Inferior parietal cortex (tissue), 1 donor: ENCODE data around the gene MEF2D.

ENCODE experiments used
- DNase-seq: peaks from one replicate; pipeline ENCODE4 v3.0.0-alpha.2; 2016; ENCODE audit errors: extremely low spot score

MEF2D gene

DNA sequence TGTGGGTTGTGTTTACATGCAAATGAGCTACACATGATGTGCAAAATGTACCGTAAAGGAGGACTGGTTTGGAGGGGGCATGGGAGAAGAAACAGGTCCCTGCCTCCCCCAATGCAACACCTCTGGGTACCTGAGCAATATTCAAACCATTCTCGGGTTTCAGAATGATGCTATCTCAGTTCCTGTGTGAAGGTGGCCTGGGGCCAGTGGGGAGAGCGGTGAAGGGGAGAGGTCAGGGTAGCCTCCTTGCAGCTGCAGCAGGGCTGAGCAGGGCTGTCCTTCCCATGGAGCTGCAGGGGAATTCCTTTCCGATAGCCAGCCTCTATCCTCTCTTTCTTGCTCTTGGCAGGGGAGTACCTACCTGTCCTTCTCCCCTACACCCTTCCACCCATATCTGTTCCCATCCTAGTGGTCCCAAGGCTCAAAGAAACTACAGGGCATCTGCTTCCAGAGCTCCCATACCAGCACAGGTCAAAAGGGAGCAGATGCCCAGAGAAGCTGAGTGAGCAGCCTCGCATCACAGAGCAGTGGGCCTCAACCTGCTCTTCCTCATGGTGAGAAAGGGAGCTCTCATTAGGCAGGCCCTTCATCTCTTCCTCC is 11.9 kb downstream of the MEF2D start:
- no peak for DNase-seq

DNA sequence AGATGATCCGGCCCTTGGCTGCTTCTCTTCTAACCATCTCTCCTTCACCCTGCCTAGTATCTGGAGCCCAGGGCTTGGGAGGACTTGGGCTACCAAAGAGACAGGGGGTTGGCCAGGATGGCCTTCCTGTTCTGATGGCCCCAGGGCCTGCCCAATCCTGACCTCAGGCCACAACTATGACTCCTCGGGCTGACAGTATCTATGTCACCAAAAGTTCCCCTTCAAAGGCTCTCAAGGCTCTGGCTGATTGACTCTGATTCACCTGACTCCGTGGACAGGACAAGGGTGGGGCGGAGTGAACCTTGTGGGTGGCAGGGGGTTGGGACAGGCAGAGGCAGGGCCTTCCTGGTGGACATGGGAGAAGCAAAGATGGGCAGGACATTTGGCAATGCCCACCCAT is 12.7 kb downstream of the MEF2D start:
- DNase-seq: no peak

- no peak for DNase-seq
Measured at GRCh38 chr1:156486421-156487344, 13.9 kb downstream of the MEF2D start.

GRCh38 chr1:156485984-156486383 is 14.6 kb downstream of the MEF2D start:
- no peak for DNase-seq

DNA sequence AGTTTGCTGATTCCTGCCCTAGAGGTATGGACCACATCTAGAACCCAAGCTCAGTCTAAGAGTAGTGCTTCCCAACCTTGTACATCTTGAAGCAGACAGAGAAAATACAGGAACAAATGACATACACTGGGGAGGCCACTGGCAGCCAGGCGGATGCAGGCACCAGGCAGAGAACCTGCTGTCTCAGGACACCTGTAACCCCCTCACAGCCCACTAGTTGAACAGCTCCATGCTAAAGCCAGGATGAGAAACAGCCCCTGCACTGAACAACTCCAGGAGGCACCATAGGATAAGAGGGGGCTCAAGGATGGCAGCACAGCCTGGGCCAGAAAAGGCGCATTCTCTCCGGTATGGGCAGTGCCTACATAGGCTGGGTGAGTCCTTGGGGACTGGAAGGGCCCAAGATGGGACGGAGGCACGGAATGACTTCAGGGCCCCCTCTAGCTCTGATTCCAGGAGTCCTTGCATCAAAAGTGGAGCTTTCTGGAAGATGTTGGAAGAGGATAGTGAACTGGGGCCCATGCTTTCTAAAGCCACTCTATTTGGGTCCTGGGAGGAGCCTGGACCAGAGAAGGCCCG is 16.0 kb downstream of the MEF2D start:
- no peak for DNase-seq

- no peak for DNase-seq
Measured at GRCh38 chr1:156483397-156483796, 17.2 kb downstream of the MEF2D start.

DNA sequence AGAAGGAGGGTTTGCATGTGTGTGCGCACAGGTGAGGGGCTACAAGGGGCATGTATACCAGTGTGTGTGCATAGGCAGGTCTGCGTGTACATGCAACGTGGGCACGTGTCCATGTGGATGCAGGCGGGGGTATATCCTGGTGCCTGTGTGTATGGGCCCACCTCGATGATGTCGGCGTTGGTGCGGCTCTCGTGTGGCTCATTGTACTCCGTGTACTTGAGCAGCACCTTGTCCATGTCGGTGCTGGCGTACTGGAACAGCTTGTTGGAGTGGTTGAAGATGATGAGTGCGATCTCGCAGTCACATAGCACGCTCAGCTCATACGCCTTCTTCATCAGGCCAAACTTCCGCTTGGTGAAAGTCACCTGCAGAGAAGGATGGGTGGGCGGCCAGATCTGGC is 18.3 kb downstream of the MEF2D start:
- DNase-seq: no peak

GRCh38 chr1:156481527-156481926 is 19.0 kb downstream of the MEF2D start:
- DNase-seq: no peak

DNA sequence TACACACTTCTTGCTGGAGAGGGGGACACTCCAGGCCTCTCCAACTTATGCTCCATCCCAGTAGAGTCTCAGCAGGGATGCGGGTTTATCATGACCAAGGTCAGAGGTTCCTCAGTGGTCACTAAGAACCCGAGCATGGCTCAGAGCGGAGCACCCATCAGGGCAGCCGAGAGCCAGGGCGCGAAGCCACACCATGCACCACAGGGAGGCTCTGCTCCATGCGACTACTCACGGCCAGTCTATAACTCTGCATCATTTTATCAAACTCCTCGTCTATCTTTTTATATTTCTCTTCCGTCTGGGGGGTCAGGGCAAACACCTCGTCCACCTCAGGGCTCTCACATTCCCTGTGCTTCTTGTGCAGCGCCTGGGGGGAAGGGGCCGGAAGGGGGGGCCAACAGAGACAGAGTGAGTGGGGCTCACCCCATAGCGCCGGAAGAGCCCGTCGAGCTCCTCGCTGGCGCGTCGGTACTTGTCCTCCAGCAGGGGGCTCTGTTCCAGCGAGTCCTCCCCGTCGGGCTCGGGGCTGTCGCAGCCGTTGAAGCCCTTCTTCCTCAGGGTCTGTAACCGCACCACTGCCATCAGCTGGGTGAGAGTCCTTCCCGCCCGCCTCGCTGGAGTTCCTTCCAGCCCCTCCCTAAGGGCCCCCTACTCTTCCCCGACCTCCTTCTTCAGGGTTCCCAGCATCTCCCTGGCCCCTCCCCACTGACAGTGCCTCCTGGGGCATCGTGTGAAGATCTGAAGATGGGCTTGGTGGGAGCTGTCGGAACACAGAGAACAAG is 20.0 kb downstream of the MEF2D start:
- no peak for DNase-seq

GRCh38 chr1:156480016-156480370 is 20.6 kb downstream of the MEF2D start:
- no peak for DNase-seq

- DNase-seq: no peak
Measured at GRCh38 chr1:156479093-156480015, 21.2 kb downstream of the MEF2D start.

GRCh38 chr1:156478250-156478627 is 22.3 kb downstream of the MEF2D start:
- DNase-seq: no peak

DNA sequence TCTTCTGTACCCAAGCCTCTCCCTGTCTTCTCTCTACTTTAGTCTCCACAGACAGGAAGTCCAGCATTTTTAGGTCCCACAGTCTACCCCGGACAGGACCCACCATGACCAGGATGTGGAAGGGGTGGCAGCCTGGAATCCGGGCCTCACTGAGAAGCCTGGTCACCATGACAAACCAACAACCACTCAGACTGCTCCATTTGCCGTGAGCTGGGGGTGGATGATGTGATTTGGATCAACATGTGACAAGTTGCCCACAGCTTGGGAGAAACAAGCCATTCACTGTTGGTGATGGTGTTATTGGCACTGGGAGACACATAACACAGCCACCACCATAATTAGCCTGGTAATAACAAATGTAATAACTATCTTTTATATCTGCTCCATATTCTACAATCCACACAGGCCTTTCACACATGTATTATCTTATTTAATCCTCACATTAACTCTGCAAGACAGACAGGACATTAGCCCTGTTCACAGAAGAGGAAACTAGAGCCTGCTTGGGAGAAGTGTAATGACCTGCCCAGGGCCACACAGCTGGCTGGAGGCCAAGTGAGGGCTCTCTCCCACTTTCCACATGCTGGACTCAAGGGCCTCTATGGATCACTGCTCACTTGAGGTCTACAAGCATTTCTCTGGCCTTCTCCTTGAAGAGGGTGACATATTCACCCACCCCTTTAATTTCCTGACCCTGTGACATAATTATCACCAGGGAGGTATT is 22.9 kb downstream of the MEF2D start:
- no peak for DNase-seq

DNA sequence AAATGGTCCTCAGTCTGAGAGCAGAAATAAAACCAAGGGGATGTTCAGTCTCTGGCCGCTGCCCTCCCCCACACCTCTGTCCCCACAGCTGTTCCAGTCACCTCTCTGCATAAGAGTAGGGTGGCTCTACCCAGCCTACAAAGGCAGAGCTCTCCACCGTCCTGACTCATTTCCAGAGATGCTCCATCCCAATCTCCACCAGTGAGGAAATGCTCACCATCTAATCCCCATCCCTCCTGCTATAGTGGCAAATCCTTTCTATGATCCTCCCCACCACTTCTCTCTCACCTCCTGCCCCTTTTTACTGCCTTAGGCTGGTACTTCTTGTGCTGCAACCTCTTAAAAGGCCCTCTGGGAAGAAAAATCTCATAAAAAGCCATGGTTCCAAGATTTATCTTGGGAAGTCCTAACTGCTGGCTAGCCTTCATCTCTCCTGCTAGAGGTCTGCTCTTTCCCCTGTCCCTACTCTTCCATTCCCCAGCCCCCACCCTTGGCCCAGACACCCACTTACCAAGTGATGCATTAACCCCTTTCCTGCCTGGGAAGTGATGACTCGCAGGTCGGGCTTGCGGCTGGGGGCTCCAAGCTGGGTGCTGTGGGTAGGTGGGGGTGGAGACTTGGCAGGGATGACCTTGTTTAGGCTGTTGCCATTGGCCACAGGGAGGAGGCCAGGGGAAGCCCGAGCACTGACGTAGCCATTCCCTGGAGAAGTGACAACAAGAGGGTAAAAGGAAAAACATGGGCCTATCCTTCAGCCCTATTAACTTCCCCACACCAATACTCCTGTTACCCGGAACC is 23.9 kb downstream of the MEF2D start:
- no peak for DNase-seq

- DNase-seq: peak; percentile 73
Measured at GRCh38 chr1:156475568-156476500, 24.7 kb downstream of the MEF2D start.

DNA sequence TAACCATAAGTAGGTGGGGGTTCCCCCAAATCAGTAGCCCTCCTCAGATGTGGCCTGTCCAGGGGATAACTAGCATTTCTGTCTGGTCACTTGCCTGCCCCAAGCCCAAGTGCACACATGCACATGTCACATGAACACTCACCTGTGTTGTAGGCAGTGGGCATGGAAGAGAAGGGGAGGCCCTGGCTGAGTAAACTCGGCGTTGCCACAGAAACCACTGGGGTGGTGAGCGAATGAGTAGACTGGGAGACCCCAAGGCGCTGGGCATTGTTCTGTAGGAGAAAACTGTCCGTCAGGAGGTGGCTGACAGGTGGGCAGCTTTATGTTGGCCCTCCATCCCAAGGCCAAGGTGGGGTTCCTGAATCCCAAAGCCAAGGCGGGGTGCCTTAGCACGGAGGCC is 25.6 kb downstream of the MEF2D start:
- DNase-seq: no peak

GRCh38 chr1:156471496-156472490 is 28.8 kb downstream of the MEF2D start:
- no peak for DNase-seq
